Stimulated activated CD4-positive, alpha-beta T cell treated with anti-CD3 and anti-CD28 coated beads, Interleukin-1b, Interleukin-23, amount 100 ng/mL, for 1 hour (primary cell): ENCODE measurements around the gene GLP2R.

ENCODE experiments used
- DNase-seq, 2 donors: peaks; one replicate each; pipeline ENCODE4 v3.0.0-alpha.2; 2020; ENCODE audit warnings: low read depth in 2 of 2

The GLP2R gene

DNA sequence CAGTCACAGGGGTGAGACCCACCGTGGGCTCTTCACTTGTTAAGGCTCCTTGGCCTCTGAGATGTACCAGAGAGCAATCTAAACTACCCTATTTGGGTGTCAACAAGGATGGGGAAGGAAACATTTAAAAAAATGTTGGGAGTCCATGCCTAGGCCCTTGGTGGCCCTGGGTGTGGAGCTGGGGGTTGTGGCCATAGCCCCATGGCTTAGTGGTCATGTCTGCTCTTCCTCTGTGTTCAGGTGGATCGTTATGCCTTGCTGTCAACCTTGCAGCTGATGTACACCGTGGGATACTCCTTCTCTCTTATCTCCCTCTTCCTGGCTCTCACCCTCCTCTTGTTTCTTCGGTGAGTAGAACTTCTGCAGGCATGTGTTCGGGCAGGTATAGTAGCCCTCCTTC lies 28.5 kb downstream of the GLP2R start:
- no peak for DNase-seq

- no peak for DNase-seq
These were observed 29.3 kb downstream of the GLP2R start for GRCh38 chr17:9855036-9855435.

DNA sequence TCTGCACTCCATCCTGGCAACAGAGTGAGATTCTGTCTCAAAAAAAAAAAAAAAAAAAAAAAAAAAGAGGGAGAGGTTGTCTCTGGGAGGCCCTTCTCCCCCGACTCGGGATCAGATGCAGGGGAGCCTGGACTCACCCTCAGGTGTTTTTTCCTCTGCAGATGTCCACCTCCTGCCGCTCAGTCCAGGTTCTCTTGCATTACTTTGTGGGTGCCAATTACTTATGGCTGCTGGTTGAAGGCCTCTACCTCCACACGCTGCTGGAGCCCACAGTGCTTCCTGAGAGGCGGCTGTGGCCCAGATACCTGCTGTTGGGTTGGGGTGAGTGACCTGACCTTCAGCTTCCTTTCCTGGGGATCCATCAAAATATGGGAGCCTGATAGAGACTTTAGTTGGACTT lies 34.1 kb downstream of the GLP2R start:
- DNase-seq: no peak

DNA sequence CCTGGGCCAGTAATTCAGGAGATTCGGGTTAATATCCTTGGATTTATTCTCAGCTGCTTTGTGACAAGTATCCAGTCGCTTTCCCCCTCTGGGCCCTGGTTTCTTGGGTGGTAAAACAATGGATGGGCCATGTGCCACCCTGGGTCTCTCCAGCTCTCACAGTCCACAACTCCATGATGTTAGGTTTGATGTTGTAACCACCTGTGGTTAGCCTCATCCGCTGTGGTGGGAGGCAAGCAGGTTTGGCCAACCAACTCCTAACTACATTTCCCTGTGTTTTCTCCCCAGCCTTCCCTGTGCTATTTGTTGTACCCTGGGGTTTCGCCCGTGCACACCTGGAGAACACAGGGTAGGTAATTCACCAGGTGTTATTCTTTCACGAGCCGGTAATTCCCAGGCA lies 35.1 kb downstream of the GLP2R start:
- DNase-seq: no peak

DNA sequence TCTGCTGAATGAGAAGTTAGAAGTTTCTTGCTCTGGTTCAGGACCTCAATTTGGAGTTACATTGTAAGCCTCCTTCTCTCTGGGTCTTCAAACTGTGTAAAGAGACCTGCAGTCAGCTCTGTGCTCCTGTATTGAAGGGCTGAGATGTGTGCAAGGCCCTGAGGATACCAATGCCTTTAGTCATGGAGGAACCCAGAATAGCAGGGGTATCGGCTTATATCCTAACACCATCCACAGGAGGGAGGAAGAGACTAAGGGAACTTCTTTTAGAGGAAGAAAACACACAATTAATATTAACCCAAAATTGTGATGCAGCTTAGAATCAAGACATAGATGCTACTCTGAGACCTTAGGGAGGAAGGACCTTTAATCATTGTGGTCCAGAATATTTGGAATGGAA lies 36.5 kb downstream of the GLP2R start:
- DNase-seq: no peak

DNA sequence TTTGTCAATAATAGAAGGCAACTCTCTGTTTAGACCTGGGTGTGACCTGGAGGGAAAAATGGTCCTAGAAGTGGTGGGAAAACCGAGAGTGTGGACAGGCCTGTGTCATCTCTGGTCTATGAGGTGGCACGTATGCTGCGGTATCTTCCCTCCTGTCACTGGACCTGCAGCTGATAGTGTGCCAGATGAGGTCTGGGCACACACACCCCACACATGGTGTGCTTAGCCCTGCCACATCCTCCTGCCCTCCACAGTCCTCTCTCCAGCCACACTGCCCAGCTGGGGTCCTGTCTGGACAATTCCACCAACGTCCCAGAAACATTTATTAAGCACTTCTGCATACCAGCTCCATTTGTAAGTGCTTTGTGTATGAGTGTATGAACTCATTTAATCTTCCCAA lies 37.2 kb downstream of the GLP2R start:
- DNase-seq: no peak

GRCh38 chr17:9865586-9865985 lies 39.9 kb downstream of the GLP2R start:
- no peak for DNase-seq

- no peak for DNase-seq
These were observed 42.8 kb downstream of the GLP2R start for GRCh38 chr17:9868552-9868951.

GRCh38 chr17:9872852-9873251 lies 47.1 kb downstream of the GLP2R start:
- no peak for DNase-seq

DNA sequence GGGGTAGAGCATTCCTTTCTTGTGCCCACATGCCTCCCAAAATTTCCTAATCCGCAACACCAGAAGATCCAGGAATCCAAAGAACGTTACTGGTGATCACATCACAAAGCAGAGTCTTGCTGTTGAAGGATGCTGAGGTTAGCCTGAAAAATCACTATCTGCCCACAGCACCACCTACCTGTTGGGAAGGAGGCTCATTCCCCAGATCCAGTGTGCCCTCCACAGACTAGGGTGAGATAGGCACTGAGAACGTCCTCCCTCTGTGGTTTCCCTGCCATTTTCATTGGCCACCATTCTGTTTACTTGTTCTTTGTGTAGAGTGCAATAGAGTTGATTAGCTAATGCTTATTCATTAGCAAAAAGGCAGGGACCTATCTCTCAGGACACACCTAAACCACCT lies 49.0 kb downstream of the GLP2R start:
- no peak for DNase-seq

GRCh38 chr17:9875441-9875840 lies 49.7 kb downstream of the GLP2R start:
- DNase-seq: no peak

- no peak for DNase-seq
These were observed 52.6 kb downstream of the GLP2R start for GRCh38 chr17:9878356-9878755.

DNA sequence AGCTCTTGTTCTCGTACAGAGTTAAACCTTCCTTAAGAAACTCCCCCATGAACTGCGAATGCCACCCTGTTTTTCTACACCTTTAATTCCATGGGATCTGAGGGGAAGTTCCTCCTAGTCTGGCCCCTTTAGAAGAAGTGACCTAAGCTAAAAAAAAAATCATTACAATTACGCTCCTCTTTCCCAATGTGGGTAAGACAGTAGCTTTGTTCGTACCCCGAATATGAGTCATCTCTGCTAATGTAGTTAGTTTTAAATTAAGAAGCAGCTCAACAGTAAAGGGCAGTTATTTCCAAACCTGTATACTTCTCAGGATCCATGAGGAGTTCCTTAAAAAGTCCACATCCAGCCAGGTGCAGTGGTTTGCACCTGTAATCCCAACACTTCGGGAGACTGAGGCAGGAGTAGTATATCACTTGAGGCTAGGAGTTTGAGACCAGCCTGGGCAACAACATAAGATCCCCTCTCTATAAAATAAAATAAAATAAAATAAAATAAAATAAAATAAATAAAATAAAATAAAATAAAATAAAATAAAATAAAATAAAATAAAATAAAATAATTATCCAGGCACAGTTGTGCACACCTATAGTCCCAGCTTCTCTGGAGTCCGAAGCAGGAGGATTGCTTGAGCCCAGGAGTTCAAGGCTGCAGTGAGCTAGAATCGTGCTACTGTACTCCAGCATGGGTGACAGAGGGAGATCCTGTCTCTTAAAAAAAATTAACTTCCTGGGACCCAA lies 53.2 kb downstream of the GLP2R start:
- DNase-seq: no peak

- no peak for DNase-seq
These were observed 54.9 kb downstream of the GLP2R start for GRCh38 chr17:9880582-9880999.

DNA sequence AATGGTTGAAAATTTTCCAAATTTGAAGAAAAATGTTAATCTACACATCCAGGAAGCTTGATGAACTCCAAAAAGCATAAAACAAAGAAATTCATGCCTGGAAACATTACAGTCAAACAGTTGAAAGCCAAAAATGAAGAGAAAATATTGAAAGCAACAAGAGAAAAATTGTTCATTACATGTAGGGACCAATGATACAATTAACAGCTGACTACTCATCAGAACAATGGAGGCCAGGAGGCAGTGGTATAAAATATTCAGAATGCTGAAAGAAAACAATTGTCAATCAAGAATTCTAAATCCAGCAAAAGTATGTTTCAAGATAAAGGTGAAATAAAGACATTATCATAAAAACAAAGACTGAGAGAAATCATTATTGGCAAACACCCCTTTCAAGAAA lies 57.7 kb downstream of the GLP2R start:
- no peak for DNase-seq

DNA sequence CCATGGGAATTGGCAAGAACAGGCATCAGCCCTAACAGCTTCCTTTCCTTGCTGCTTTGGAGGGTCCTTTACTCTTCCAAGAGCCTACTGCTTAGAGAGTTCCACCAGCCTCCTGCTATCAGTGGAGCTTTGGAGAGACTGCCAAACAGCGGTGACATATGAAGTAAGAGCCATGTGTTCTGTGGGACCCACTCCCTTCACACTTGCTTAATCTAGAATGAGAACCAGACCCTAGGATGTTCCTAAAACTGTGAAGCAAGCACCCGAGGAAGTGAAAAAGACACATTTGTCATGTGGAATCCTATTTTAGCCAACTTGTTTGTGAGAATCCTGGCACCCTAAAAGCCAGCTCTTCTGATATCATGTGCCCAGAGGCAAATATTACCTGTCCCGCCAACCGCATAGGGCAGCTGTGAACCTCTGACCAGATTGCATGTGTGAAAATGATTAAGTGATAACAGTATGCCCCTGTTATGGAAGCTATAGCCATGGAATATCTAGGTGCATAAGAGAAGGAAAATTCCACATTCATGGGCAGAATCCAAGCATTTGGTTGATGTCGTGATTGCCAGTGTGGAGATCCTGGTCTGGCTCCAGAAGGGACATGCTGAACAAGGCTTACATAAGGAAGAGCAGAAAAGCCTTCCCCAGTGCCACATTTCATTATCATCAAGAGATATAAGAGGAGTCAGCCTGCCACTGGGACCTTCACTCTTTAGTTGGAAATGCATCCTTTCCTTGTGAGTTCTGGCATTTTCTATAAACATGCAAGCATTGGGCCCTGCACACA lies 60.6 kb downstream of the GLP2R start:
- no peak for DNase-seq

DNA sequence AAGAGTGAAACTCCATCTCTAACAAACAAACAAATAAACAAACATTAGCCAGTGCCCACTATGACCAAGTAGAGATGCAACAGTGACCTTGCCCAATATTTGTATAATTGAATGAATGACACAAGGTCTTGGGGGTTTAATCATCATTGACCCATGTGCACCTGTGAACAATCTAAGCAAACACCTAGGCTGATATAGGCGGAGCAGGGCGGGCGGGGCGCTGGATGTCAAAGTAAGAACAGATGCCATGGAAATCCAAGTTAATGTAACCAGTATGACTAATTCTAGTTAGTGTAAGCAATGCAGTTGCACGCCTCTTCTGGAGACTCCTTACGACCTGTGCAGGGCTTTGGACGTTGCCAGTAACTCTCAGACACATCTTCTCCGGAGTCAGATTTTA lies 61.8 kb downstream of the GLP2R start:
- DNase-seq: no peak

- no peak for DNase-seq
These were observed 64.4 kb downstream of the GLP2R start for GRCh38 chr17:9890124-9890523.

- no peak for DNase-seq
These were observed 67.8 kb downstream of the GLP2R start for GRCh38 chr17:9893411-9894012.

DNA sequence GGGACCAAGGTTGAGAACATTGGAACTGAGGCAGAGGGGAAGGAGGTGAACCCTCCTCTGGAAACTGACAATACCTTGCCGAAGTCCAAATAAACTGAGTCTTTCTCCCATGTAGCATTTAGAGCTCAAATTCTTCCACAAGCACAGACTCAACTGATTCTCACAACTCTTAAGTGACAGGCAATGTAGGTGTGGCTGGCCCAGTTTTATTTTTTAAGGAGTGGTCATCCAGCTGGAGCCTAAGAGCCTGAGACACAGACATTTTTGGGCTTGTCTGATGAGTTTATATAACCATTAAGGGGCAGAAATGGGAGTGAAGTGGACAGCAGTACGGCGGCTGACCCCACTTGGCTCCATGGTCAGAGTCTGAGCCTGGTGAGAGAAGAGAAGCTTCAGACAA lies 68.5 kb downstream of the GLP2R start:
- no peak for DNase-seq

DNA sequence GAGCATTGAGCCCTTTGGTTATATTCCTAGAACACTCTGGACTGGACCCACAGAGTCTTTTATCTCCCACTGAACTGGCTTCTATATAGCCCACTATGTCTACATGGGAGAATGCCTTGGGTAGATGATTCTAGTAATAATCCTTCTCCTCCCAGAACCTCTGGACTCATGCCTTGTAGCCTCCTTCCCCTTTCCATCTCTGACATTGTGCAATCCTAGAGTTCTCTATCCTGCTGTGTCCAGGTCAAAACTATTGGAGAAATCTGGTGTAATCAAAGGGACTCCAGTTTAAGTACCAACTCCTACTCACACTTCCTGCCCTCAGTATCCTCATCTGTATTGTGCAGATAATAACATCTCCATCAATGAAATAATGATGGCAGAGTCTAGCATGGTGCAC lies 70.2 kb downstream of the GLP2R start:
- DNase-seq: no peak

DNA sequence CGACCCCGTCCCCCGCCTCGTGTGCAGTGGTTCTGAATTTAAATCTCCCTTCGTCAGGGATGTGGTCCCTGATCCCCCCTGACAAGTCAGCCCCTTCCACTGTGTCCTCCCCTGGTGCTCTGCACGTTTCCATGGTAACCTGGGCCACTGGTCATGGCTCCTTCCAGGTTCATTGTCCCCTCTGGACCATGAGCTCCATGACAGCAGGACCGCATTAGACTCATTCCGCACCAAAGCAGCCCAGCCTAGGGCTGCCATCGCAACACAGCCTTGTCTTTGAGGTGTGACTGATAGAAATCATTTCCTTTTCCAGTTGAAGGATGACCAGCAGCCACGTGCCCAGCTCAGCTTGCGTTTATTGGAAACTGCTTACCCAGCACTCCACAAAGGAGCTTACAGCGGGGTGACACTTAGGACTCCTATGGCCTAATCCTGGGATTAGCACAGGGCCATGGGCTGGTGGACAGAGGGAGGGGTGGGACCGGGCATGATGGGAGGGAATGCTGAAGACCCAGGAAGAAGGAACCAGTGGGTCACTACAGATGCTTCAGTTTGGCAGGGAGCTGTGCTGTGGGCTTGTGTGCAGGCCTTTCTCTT lies 71.7 kb downstream of the GLP2R start:
- DNase-seq: no peak

DNA sequence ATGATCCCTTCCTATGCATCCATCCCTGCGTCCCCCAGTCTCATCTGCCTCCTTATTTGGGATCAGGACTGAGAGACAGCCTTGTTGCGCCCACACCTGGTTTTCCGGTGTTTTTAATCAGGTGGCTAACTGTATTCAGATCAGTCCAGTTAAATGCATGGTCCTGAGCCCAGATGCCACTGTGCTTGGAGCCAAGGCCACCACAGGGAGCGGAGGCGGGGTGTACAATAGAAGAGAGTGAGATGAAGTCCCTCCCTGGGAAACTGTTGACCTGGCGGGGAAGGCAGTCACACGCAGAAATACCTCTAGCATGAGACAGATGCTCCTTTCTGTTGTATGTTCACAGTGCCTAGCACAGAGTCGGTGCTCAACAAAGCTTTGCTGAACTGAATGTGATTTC lies 73.1 kb downstream of the GLP2R start:
- no peak for DNase-seq
